ENCODE measurements around the gene TPI1.

Gene TPI1

DNA sequence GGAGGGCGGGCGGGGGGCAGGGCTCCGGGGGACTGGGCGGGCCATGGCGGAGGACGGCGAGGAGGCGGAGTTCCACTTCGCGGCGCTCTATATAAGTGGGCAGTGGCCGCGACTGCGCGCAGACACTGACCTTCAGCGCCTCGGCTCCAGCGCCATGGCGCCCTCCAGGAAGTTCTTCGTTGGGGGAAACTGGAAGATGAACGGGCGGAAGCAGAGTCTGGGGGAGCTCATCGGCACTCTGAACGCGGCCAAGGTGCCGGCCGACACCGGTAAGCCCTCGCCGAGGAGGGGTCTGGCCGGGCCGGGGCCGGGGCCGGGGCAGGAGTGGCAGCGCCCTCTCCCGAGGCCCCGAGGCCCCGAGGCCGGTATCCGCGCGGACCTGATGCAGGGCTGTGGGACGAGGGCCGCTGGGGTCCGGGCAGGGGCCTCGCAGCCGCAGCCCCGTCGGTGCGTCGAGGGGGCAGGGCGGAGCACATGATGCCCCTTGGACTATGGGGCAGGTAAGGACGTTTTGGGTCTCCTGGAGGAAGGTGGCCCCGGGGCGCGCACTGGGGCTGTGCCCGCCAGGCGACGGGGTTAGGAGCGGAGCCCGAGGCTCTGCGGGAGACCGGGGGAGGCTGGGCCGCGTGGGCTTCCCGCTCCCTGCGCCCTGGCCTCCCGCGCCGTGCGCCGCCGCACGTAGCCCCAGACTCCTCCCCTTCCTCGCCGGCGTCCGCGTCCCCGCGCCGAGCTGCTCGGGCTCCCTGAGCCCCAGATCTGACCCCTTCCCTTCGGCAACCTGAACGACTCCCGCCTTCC lies at the start of gene TPI1:
Gene TPI1, plus strand, starts transcription at position 119 of the 798 bp plus-strand sequence. Its CDS starts 36 bp downstream, at position 155.
- peak; percentile 81 for DNase-seq

DNA sequence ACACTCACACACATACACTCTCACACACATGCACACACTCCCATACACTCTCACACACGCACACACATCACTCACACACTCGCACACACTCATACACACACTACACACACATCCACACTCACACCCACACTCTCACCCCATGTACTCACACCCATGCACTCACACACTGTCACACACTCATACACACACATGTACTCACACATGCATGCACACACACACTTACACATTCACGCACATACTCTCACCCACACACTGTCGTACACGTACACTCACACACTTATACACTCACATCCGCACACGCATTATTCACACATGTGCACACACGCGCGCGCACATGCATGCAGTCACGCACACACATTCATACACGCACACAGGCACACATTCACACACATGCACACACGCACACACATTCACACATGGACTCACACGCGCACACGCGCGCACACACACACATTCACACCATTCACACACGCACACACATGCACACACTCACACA lies 49.6 kb upstream of the TPI1 start:
- DNase-seq: no peak

DNA sequence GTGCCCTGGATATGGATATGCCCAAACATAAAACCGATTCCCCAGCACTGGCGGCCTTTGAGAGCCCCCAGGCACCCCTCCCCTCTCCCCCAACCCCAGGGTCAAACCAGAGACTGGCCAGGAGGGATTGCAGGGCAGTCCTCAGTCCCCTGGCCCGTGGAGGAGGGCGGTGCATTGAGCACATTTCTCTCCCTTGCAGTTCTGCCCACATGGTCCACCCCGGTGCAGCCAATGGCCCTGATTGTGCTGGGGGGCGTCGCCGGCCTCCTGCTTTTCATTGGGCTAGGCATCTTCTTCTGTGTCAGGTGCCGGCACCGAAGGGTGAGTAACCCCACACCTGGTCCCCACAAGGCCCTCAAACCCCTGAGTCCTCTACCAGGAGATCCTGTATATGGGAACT lies 49.1 kb upstream of the TPI1 start:
- no peak for DNase-seq

DNA sequence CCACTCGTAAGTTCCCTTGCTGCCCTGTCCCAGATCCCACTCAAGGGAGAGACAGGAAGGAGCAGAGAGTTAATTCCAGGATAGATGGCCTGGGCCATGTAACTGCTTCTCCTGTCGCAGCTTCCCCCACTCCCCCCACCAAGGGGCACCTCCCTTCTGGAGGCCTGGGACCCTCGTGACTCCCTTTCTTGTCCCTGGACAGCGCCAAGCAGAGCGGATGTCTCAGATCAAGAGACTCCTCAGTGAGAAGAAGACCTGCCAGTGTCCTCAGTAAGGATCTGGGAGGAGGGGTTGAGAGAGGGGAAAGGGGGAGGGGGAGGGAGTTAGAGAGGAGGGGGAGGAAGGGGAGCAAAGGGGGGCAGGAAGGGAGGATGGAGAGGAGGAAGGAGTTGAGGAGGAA lies 48.7 kb upstream of the TPI1 start:
- DNase-seq: no peak

DNA sequence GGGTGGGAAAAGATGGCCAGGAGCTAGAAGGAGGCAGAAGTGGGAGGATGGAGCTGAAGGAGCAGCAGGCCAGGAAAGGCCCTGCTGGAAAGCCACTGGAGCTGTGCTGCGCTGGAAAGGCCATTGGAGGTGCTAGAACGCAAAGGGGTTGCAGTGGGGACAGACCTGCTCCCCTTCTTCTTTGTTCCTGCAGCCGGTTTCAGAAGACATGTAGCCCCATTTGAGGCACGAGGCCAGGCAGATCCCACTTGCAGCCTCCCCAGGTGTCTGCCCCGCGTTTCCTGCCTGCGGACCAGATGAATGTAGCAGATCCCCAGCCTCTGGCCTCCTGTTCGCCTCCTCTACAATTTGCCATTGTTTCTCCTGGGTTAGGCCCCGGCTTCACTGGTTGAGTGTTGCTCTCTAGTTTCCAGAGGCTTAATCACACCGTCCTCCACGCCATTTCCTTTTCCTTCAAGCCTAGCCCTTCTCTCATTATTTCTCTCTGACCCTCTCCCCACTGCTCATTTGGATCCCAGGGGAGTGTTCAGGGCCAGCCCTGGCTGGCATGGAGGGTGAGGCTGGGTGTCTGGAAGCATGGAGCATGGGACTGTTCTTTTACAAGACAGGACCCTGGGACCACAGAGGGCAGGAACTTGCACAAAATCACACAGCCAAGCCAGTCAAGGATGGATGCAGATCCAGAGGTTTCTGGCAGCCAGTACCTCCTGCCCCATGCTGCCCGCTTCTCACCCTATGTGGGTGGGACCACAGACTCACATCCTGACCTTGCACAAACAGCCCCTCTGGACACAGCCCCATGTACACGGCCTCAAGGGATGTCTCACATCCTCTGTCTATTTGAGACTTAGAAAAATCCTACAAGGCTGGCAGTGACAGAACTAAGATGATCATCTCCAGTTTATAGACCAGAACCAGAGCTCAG lies 48.0 kb upstream of the TPI1 start:
- DNase-seq: no peak

DNA sequence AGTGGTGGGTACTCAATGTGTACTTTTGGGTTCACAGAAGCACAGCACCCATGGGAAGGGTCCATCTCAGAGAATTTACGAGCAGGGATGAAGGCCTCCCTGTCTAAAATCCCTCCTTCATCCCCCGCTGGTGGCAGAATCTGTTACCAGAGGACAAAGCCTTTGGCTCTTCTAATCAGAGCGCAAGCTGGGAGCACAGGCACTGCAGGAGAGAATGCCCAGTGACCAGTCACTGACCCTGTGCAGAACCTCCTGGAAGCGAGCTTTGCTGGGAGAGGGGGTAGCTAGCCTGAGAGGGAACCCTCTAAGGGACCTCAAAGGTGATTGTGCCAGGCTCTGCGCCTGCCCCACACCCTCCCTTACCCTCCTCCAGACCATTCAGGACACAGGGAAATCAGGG lies 47.2 kb upstream of the TPI1 start:
- no peak for DNase-seq

DNA sequence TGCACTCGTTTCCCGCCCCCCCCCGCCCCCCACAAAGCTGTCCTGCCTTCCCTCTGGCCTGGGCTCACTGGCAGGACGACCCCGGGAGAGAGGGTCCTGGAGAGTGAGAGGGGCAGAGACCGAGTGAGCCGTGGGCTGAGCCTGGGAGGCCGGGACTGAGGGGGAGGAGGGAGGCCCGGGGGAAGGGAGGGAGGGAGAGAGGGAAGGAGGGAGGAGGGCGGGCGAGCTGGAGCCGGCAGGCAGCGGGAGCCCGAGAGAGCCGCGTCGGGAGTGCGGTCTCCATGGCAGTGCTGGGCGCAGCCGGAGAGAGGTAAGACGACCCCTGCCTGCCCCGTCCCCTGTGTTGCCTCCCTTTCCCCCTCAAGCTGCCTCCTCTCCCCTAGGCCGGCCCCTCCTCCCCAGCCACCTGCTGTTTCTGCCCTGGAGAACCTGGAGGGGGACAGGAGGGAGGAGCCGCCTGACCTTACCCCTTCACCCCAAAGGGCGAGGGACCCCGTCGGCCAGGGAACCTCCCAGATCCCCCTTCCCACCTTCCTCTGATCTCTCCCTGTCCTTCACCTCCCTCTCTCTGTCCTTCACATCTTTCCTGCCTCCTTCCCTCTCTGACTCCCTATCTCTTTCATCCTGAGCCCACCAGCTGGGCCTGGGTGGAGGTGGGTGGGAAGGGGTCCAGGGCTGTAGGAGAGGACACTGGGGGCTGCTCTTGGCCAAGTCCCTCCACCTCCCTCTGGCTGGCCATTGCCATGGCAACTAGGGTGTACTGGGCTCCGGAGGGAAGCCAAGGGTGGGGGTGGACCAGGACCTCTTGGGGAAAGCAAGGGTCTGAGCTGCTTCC lies 45.5 kb upstream of the TPI1 start, which contains the start of gene GPR162:
Gene GPR162, plus strand, starts transcription at position 231 of the 835 bp plus-strand sequence. CDS start 2,078 bp downstream, outside the sequence.
- peak; percentile 34 for DNase-seq

DNA sequence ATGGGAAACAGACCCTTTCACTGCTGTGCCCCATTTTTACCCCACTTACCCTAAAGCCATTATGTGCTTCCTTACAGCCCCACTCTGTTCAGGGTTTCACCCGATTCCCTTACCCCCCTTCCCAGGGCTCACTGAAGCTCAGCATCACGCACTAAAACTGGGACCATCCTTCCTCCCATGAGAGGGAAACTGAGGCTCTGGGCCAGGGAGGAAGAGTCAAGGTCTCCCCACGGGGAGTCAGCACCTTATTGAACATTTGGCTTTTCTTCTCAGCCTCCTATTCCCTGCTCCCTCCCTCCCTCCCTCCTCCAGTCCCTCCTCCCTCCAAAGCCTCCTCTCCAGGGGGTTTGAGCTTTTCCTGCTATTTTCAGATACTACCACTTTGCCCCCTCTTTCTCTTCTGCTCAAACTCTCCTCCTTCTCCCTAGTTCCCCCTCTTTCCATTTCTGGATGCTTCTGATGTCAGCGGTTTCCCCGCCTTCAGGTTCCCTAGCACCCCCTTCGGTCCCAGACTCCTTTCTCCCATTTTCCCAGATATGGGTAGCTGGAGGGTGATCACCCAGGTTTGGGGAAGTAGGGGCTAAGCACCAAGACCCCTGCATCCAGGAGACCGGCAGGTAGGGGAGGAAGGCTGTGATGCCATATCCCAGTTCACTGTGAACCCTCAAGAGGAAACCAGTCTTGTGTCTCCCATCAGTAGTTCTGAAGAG lies 44.8 kb upstream of the TPI1 start:
- no peak for DNase-seq

DNA sequence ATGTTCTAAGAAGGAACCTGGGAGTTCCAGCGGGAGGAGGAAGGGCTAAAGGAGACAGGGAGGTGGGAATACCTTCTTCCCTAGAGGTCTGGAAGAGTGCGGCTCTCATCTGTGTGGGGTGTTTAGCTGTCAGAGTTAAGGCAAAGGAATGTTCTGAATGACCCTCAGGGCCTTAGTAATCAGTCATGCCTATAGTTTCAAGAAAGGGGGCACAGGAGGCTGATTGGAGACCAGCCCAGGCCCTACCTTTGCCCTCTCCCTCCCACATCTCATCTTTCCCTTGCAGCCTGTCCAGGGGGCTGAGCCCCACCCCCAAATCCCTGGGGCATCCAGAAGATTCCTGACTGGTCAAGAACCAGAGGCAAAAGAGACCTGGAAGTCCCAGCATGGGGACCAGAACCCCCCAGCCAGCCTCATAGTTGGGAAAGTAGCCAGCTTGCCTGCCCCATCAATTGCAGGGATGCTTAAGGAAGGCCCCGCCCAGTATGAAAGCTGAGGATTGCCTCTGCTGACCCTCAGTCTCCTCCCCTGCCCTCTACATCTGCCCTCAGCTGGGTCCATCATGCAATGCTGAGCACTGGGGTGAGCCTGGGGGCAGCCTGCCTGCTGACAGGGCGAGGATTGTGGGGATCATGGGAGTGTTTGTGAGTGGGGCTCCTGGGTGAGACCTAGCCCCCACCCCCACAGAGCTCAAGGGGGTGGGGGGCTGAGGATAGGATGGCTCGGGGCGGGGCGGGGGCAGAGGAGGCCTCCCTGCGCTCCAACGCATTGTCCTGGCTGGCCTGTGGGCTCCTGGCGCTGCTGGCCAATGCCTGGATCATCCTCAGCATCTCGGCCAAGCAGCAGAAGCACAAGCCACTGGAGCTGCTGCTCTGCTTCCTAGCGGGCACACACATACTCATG lies 43.9 kb upstream of the TPI1 start:
- no peak for DNase-seq

DNA sequence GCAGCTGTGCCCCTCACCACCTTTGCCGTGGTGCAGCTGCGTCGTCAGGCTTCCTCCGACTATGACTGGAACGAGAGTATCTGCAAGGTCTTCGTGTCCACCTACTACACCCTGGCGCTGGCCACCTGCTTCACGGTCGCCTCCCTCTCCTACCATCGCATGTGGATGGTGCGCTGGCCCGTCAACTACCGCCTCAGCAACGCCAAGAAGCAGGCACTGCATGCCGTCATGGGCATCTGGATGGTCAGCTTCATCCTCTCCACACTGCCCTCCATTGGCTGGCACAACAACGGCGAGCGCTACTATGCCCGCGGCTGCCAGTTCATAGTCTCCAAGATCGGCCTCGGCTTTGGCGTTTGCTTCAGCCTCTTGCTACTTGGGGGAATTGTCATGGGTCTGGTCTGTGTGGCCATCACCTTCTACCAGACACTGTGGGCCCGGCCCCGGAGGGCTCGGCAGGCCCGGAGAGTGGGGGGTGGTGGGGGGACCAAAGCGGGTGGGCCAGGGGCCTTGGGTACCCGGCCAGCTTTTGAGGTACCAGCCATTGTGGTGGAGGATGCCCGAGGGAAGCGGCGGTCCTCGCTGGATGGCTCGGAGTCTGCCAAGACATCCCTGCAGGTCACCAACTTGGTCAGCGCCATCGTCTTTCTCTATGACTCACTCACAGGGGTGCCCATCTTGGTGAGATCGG lies 43.1 kb upstream of the TPI1 start:
- no peak for DNase-seq

DNA sequence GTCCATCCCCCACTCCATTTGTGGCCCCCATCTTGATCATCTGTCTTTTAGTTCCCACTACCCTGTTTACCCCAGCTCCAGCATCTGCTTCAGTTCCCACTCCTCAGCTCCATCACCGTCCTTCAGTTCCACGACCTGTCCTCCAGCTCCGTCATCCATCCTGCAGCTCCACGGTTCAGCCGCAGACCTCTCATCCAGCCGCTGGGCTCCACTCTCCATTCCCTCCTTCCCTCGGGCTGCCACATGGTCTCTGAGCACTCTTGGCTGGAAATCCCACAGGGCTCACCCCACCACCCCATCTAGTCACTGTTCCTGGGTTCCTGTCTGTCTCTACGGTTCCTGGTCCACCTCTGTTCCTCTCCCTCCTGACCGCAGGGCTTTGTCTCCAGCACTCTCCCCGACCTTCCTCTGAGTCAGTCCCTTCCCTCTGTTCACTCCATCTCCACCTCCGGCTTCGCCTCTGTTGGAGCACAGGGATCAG lies 42.4 kb upstream of the TPI1 start:
- DNase-seq: no peak

DNA sequence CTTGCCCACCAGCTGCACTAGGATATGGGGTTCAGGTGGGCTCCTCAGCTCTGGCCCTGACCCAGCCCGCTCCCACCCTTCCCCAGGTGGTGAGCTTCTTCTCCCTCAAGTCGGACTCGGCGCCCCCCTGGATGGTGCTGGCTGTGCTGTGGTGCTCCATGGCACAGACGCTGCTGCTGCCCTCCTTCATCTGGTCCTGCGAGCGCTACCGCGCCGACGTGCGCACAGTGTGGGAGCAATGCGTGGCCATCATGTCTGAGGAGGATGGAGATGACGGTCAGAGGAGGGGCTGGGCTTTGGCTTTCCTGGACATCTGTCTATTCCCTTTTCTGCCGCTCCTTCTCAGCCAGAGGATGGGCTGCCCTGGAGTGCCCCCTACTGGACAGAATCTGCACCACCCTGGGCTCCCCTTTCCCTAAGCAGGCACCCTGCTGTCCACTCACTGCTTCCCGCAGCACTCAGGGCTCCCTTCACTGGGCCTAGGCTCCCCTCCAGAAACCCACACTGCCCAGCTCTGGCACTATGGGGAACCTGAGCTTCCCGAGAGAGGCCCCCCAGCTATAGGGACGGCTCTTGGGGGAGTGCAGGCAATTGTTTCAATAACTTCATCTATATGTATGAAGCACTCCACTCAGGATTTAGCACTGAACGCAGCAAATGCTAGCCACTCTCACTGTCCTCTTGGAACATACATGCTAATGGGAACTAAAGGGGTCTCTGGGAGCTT lies 41.8 kb upstream of the TPI1 start:
- DNase-seq: peak; percentile 80

DNA sequence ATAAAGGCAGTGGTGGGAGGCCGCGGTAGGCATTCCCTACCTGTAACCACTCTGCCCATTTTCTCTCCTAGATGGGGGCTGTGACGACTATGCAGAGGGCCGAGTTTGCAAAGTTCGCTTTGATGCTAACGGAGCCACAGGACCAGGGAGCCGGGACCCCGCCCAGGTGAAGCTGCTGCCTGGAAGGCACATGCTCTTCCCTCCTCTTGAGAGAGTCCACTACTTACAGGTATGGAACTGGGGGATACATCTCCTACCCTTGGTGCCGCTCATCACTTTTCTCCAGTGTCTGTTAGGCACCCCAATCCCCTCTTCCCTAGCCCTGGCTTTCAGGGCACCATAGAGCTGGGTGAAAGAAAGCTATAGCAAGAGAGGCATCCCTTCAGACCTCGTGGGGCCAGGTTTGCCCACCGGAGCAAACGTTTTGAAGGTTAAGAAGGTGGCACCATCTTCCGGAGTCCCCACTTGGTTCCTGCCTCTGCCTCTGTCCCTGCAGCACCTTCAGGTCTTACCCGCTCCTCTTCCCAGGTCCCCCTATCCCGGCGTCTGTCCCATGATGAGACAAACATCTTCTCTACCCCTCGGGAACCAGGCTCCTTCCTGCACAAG lies 41.1 kb upstream of the TPI1 start:
- DNase-seq: no peak

DNA sequence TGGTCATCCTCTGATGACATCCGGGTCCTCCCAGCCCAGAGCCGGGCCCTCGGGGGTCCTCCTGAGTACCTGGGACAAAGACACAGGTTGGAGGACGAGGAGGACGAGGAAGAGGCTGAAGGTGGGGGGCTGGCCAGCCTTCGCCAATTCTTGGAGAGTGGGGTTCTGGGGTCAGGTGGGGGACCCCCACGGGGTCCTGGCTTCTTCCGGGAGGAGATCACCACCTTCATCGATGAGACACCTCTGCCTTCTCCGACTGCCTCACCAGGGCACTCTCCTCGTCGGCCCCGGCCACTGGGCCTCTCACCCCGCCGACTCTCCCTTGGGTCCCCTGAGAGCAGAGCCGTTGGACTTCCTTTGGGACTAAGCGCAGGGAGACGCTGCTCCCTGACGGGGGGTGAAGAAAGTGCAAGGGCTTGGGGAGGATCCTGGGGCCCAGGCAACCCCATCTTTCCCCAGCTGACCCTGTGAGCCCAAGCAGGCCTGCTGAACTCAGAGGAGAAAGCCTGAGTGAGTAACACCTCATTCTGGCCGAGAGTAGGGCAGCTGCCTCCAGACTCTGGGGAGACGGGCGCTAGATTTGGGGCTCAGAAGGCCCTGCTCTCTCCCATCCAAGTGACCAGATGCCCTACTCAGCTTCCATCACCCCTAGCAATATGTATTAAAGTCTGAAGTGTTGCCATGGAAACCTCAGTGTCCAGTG lies 40.4 kb upstream of the TPI1 start:
- no peak for DNase-seq

DNA sequence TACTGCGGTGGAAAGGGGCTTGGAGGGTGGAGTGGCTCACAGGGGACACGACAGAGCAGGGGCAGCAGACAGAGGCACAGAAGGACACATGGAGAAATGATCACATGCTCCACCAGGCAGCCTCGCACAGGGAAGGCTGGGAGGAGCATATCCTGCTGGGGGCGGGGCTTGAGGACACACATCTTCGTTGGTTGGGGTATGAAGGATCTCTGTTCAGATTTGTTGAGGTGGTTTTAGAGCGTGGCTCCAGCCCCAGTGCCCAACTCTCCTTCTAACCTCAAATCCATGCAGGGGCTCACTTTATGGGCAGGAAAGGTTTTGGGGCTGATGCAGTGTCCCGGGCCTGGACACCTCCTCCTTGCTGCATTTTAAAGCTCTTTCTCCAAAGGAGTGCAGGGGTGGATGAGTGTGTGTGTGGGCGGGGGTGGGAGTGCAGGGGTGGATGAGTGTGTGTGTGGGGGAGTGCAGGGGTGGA lies 39.9 kb upstream of the TPI1 start:
- peak; percentile 79 for DNase-seq

DNA sequence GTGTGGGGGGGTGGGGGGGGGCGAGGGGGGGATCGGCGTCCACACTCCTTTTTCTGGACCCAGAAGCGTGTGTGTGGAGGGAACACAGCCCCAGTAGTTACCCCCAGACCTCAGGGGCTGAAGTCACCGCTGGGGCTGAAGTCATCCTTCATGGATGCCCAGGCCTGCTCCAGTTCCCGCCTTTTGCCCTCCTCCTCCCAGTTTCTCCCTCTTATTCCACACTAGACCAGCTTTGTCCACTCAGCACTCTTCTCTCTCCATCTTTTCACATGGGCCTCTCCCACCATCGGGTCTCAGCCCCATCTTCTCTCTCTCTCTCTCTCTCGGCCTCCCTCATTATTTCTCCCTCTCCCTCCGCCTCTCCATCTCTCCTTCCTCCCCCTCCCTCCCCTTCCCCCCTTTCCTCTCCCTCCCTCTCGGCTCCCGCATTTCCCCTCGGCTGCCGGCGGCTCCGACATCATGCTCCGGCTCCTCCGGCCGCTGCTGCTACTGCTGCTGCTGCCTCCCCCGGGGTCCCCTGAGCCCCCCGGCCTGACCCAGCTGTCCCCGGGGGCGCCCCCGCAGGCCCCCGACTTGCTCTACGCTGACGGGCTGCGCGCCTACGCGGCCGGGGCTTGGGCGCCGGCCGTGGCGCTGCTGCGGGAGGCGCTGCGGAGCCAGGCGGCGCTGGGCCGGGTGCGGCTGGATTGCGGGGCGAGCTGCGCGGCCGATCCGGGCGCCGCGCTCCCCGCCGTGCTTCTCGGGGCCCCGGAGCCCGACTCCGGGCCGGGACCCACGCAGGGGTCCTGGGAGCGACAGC lies 39.1 kb upstream of the TPI1 start, which contains the start of gene P3H3:
Gene P3H3, plus strand, starts transcription at position 426 of the 799 bp plus-strand sequence. Its CDS starts 34 bp downstream, at position 460.
- peak; percentile 61 for DNase-seq

All from HCEC 1CT (cell line).